Right lobe of liver (tissue), 6 donors: ENCODE measurements around the gene ACTR6. TPM values are rescaled to one million over a fixed set of nuclear protein-coding genes. Genes with fewer than 3 reads are reported as not detected.
"Not testable (repeated sequence)": the region's sequence is repeated elsewhere in the genome, so short reads cannot be mapped to it uniquely, and the experiment has no call there.

Experiments
- ATAC-seq, 4 donors: fragments of 200-7000 bp; cut with Tn5 transposase; one replicate each; pipeline ENCODE4 v1.9.1; 2020; ENCODE audit warnings: mild to moderate bottlenecking in 4 of 4, moderate library complexity in 4 of 4
- DNase-seq, 3 donors: peaks; one replicate each; pipeline ENCODE4 v3.0.0-alpha.2; 2020
- H3K27ac ChIP-seq, 3 donors: fragments of 200-600 bp; one replicate each; pipeline ENCODE4 v1.8.0; 2022
- H3K27me3 ChIP-seq, 2 donors: fragments of 200-600 bp; one replicate each; pipeline ENCODE4 v1.8.0; 2022
- H3K36me3 ChIP-seq, 4 donors: fragments of 200-600 bp; sonication (generic) in 1 of 4; one replicate each; pipeline versions ENCODE4 v1.5.1 to v1.8.0; 2017 to 2022; ENCODE audit warnings: control low read depth in 1 of 4
- H3K4me1 ChIP-seq, 4 donors: fragments of 200-600 bp; sonication (generic) in 1 of 4; one replicate each; pipeline versions ENCODE4 v1.5.1 to v1.8.0; 2017 to 2022; ENCODE audit warnings: control low read depth in 1 of 4
- H3K4me3 ChIP-seq, 3 donors: fragments of 200-600 bp; one replicate each; pipeline ENCODE4 v1.8.0; 2022
- H3K9me3 ChIP-seq, 4 donors: fragments of 200-600 bp; sonication (generic) in 1 of 4; one replicate each; pipeline versions ENCODE4 v1.5.1 to v1.8.0; 2017 to 2022; ENCODE audit warnings: control low read depth in 1 of 4
- POLR2A ChIP-seq: fragments of 450-650 bp; IDR thresholded peaks from one replicate; pipeline ENCODE4 v1.6.1; 2017; ENCODE audit warnings: antibody characterized with exemption, mild to moderate bottlenecking
- WGBS: methylation state at CpG from one replicate; pipeline ENCODE4 v1.1.6; 2018; ENCODE audit warnings: low coverage, low lambda C conversion rate; ENCODE audit not compliant: insufficient coverage; ENCODE audit errors: missing lambda C conversion rate; 5-methylcytosine and 5-hydroxymethylcytosine counted together
- intact Hi-C, 2 donors: fragments of 100-400 bp; cut with DNase I; formaldehyde crosslinking; loops; one replicate each; pipeline versions ENCODE4 v1.11.2 to v1.14.1; 2022
- total RNA-seq, 6 experiments: library from RNA; depleted of rRNA in 2 of 6; stranded (reverse); fragments of >200 nt in 2 of 6; fragmentation: NEBNext Ultra II Directional in 3 of 6; extraction: Animal tissue kit (Norgen Biotek cat#: 25700) in 3 of 6; gene quantifications; one replicate each; pipeline versions ENCODE4 v1.1.0 to v1.2.4, GENCODE V29; 2016 to 2023
- TF ChIP-seq, protein P1 (sequence below), 4 donors: fragments of 200-600 bp in 3 of 4; fragments of 450-650 bp in 1 of 4; IDR thresholded peaks; one replicate each; pipeline versions ENCODE4 v1.5.1 to v1.8.0; 2016 to 2022; ENCODE audit warnings: antibody characterized with exemption in 4 of 4, mild to moderate bottlenecking in 2 of 4
- donor health status: DM: no; HTN: yes; CAD: no.
- donor health status: DM: no; HTN: no; CAD: no.
- donor health status: DM: no; HTN: no; CAD: no.
- donor health status: DM: no; HTN: yes; CAD: no.
- donor health status: DM: no; HTN: yes; CAD: no.

Gene ACTR6
- total RNA-seq, 6 experiments from 2014 or later, result 5.7 to 16.0 (median 13.1) TPM

GRCh38 chr12:100174495-100174894 lies 26.1 kb upstream of the ACTR6 start:
- intact Hi-C loops, result no loop called here
- no peaks in the 10 kb centered on the region for H3K27me3 ChIP-seq
- ATAC-seq, result no peak
- H3K27ac ChIP-seq, result no peak overlapping the region
- H3K36me3 ChIP-seq, result peaks cover 0 to 4% (median 0%) of the 10 kb centered on the region in 4 donors
- TF ChIP-seq, protein P1, sequence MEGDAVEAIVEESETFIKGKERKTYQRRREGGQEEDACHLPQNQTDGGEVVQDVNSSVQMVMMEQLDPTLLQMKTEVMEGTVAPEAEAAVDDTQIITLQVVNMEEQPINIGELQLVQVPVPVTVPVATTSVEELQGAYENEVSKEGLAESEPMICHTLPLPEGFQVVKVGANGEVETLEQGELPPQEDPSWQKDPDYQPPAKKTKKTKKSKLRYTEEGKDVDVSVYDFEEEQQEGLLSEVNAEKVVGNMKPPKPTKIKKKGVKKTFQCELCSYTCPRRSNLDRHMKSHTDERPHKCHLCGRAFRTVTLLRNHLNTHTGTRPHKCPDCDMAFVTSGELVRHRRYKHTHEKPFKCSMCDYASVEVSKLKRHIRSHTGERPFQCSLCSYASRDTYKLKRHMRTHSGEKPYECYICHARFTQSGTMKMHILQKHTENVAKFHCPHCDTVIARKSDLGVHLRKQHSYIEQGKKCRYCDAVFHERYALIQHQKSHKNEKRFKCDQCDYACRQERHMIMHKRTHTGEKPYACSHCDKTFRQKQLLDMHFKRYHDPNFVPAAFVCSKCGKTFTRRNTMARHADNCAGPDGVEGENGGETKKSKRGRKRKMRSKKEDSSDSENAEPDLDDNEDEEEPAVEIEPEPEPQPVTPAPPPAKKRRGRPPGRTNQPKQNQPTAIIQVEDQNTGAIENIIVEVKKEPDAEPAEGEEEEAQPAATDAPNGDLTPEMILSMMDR (IDR thresholded peaks at IDR 0.05), result no peak
- no peak for TF ChIP-seq POLR2A
- no peak for DNase-seq
- peaks cover 0 to 6% (median 0%) of the 10 kb centered on the region in 4 donors for H3K4me1 ChIP-seq
- no peaks in the 10 kb centered on the region for H3K9me3 ChIP-seq
- H3K4me3 ChIP-seq, result no peak overlapping the region

DNA sequence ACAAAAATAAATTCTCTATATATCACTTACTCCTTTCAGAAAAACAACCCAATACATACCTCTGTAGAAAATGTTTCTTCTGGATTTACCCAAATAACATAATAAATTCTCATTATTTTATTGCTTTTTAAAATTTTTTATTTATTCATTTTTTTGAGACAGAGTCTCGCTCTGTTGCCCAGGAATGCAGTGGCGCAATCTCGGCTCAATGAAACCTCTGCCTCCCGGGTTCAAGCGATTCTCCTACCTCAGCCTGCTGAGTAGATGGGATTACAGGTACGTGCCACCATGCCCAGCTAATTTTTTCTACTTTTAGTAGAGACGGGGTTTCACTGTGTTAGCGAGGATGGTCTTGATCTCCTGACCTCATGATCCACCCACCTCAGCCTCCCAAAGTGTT lies 24.1 kb upstream of the ACTR6 start:
- H3K9me3 ChIP-seq, H3K4me3 ChIP-seq, H3K27me3 ChIP-seq, H3K4me1 ChIP-seq, H3K36me3 ChIP-seq, intact Hi-C loops, ATAC-seq, H3K27ac ChIP-seq: not testable (repeated sequence)
- 91% methylated on average over 8 of the region's 8 CpGs for WGBS
- DNase-seq, result peak in 1 of 3 donors; percentile 15

- TF ChIP-seq, protein P1 (IDR thresholded peaks at IDR 0.05), result no peak
- no peak for TF ChIP-seq POLR2A
- H3K27ac ChIP-seq, result no peak overlapping the region
- peaks cover 0 to 6% (median 0%) of the 10 kb centered on the region in 4 donors for H3K4me1 ChIP-seq
- no peaks in the 10 kb centered on the region for H3K9me3 ChIP-seq
- 93% methylated on average over 2 of the region's 2 CpGs for WGBS
- no peak overlapping the region for H3K4me3 ChIP-seq
- no peak for ATAC-seq
- DNase-seq, result no peak
- H3K36me3 ChIP-seq, result no peaks in the 10 kb centered on the region
- H3K27me3 ChIP-seq, result no peaks in the 10 kb centered on the region
- intact Hi-C loops, result no loop called here
Measured at GRCh38 chr12:100179252-100179651, 21.4 kb upstream of the ACTR6 start.

- TF ChIP-seq, protein P1 (IDR thresholded peaks at IDR 0.05), result no peak
- TF ChIP-seq POLR2A, result no peak
- Histone ChIP-seq H3K27me3 (no peaks in the 10 kb centered on the region), H3K9me3 (no peaks in the 10 kb centered on the region), H3K4me1 (no peaks in the 10 kb centered on the region), H3K36me3 (no peaks in the 10 kb centered on the region), H3K27ac (no peak overlapping the region), H3K4me3 (no peak overlapping the region)
- DNase-seq (peak in 1 of 3 donors; percentile 21), ATAC-seq (no peak)
- 87% methylated on average over 7 of the region's 8 CpGs for WGBS
- intact Hi-C loops, result no loop called here
Measured at GRCh38 chr12:100184549-100185145, 16.0 kb upstream of the ACTR6 start.

DNA sequence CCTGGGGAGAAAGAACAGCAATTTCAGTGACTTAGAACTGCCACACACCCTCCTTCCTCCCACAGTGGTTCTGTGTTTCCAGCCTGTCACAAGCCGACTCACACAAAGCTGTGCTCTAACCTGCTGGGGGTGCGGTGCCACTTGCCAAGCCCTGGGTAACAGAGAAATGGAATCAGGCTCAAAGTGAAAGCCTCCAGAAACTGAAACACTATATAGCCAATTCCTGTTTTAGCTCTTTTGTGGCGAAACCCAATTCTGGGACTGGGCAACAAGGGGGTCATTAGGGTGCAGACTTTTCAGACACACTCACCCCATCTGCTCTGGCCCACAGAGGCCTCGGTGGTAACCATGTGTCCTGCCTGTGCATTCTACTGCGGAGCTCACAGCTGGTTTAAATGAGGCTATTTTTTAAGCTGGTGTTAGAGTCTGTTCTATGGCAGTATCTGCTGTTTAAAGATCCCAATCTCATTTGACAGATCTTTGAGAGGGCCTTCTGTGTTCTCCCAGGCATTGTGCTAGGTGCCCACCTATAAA lies 15.2 kb upstream of the ACTR6 start:
- Histone ChIP-seq H3K9me3 (no peaks in the 10 kb centered on the region), H3K27me3 (no peaks in the 10 kb centered on the region), H3K4me3 (no peak overlapping the region), H3K27ac (no peak overlapping the region), H3K36me3 (no peaks in the 10 kb centered on the region), H3K4me1 (no peaks in the 10 kb centered on the region)
- intact Hi-C loops, result no loop called here
- TF ChIP-seq, protein P1 (IDR thresholded peaks at IDR 0.05), result no peak
- no peak for TF ChIP-seq POLR2A
- 63% methylated on average over 2 of the region's 5 CpGs for WGBS
- peak; percentile 5 to 69 (median 41) for ATAC-seq
- DNase-seq, result peak in 1 of 3 donors; percentile 42
